K562 (cell line): ENCODE data around the gene FARSA. TPM values are rescaled to one million over a fixed set of nuclear protein-coding genes. Genes with fewer than 3 reads are reported as not detected.

ENCODE experiments used
- ARID3B ChIP-seq: fragments of 250-450 bp; sonication (Bioruptor Pico); IDR thresholded peaks from 2 replicates; pipeline ENCODE4 v1.4.0; 2020; ENCODE audit warnings: borderline replicate concordance
- DACH1 ChIP-seq: fragments of 450-650 bp; IDR thresholded peaks from 2 replicates; pipeline ENCODE4 v1.6.1; 2018; ENCODE audit not compliant: partially characterized antibody
- FOXA3 ChIP-seq, 2 experiments: fragments of 450-650 bp in 1 of 2; sonication (generic) in 1 of 2; formaldehyde crosslinking; IDR thresholded peaks in 1 of 2; conservative IDR thresholded peaks in 1 of 2; 2 replicates each; pipeline versions ENCODE4 v1.4.0 to v1.8.0; 2020 to 2022; ENCODE audit warnings: mild to moderate bottlenecking in 2 of 2, missing genetic modification reagents in 1 of 2
- HSF4 ChIP-seq: fragments of 250-450 bp; sonication (Bioruptor Pico); IDR thresholded peaks from 2 replicates; pipeline ENCODE4 v2.1.2; 2022; ENCODE audit warnings: mild to moderate bottlenecking, moderate library complexity, borderline replicate concordance
- NKRF ChIP-seq: fragments of 450-650 bp; IDR thresholded peaks from 2 replicates; pipeline ENCODE4 v1.6.1; 2016; ENCODE audit warnings: borderline replicate concordance
- SFPQ ChIP-seq: fragments of 200-400 bp; formaldehyde crosslinking; IDR thresholded peaks from 2 replicates; pipeline ENCODE4 v1.6.1; 2017; ENCODE audit warnings: mild to moderate bottlenecking, low read depth, low read length, moderate library complexity
- SMAD2 ChIP-seq: fragments of 150-350 bp; IDR thresholded peaks from 2 replicates; pipeline ENCODE4 v1.6.1; 2014; ENCODE audit warnings: low read depth, mild to moderate bottlenecking, low read length
- TSC22D4 ChIP-seq: fragments of 450-650 bp; IDR thresholded peaks from 2 replicates; pipeline ENCODE4 v1.6.1; 2016; ENCODE audit warnings: missing genetic modification characterization, missing biosample characterization, control low read depth
- ZBTB2 ChIP-seq: fragments of 450-650 bp; IDR thresholded peaks from 2 replicates; pipeline ENCODE4 v1.6.1; 2016; ENCODE audit warnings: antibody characterized with exemption
- ZNF445 ChIP-seq: fragments of 250-450 bp; sonication (Bioruptor Pico); IDR thresholded peaks from 2 replicates; pipeline ENCODE4 v1.4.0; 2020; ENCODE audit warnings: low read depth, mild to moderate bottlenecking, moderate library complexity
- ZNF609 ChIP-seq: sonication (generic); formaldehyde crosslinking; IDR thresholded peaks from 2 replicates; pipeline ENCODE4 v1.8.1; 2023; ENCODE audit warnings: missing genetic modification reagents, mild to moderate bottlenecking, borderline replicate concordance
- ZNF699 ChIP-seq: fragments of 250-450 bp; sonication (Bioruptor Pico); IDR thresholded peaks from 2 replicates; pipeline ENCODE4 v1.8.0; 2021; ENCODE audit warnings: mild to moderate bottlenecking, moderate library complexity; ENCODE audit not compliant: insufficient replicate concordance
- ZSCAN32 ChIP-seq: fragments of 450-650 bp; formaldehyde crosslinking; IDR thresholded peaks from 2 replicates; pipeline ENCODE4 v1.4.0; 2020; ENCODE audit warnings: mild to moderate bottlenecking, moderate library complexity
- polyA plus RNA-seq, 8 experiments: library from polyadenylated mRNA; depleted of rRNA in 4 of 8; stranded (reverse) in 5 of 8; unstranded in 3 of 8; fragments of >200 nt; fragmentation: Nextera tagmentation in 2 of 8; fragmentation: Illumina TruSeq in 1 of 8; extraction: Ambion mirVana in 2 of 8; extraction: Trizol in 1 of 8; gene quantifications; 2 replicates each; pipeline versions ENCODE4 v1.2.1 to v1.2.3, GENCODE V29; 2011 to 2014; ENCODE audit warnings: inconsistent platforms in 1 of 8, missing spikeins in 1 of 8
- total RNA-seq, 7 experiments: library from RNA; depleted of rRNA in 6 of 7; stranded (reverse); fragments of >200 nt in 6 of 7; fragmentation: Illumina TruSeq in 2 of 7; extraction: Trizol in 2 of 7; gene quantifications; 2 replicates each; pipeline versions ENCODE4 v1.2.1 to v1.2.3, GENCODE V29; 2011 to 2021; ENCODE audit warnings: low replicate concordance in 1 of 7

The FARSA gene
- total and polyA plus RNA-seq, 9 of the 15 experiments (the other 6 are each of a cell fraction or from before 2014, with no cell fraction given) = 25.2 to 237 (median 89.6) TPM

- TF ChIP-seq ZNF609 (no peak), SMAD2 (no peak), FOXA3 (CRISPR knock-in tag; conservative IDR thresholded peaks at IDR 0.05 in 1 of 2, IDR thresholded peaks at IDR 0.05 in 1 of 2) (peak in 1 of 2 experiments; percentile 44; a peak in 1 of 4 replicates), TSC22D4 (tag) (no peak), ZBTB2 (peak; percentile 98), NKRF (peak; percentile 69), DACH1 (peak; percentile 7), ZNF445 (CRISPR knock-in tag) (no peak), ARID3B (CRISPR knock-in tag) (no peak), ZNF699 (CRISPR knock-in tag) (peak; percentile 24), SFPQ (no peak), ZSCAN32 (CRISPR knock-in tag) (peak; percentile 7; the same call in 1 of the 2 replicates), HSF4 (CRISPR knock-in tag) (no peak)
Measured at GRCh38 chr19:12937927-12938778, 4.6 kb upstream of the FARSA start, which contains the start of gene CALR (continued).
